IPS-18c (cell line): ENCODE data around the gene POPDC3.

Source experiments
- H3K4me3 ChIP-seq: 2 replicates; pipeline ENCODE4 v1.7.0; 2013; ENCODE audit warnings: low read depth, mild to moderate bottlenecking, low read length, moderate library complexity; ENCODE audit not compliant: insufficient read depth
- H3K9me3 ChIP-seq: one replicate; pipeline ENCODE4 v1.6.1; 2013; ENCODE audit warnings: mild to moderate bottlenecking, low read length, moderate library complexity; ENCODE audit not compliant: control insufficient read depth, insufficient read depth

The POPDC3 gene

GRCh38 chr6:105204331-105204730 lies 24.5 kb upstream of the POPDC3 start:
- Histone ChIP-seq H3K4me3 (no peak overlapping the region), H3K9me3 (no peaks in the 10 kb centered on the region)

- no peak overlapping the region for H3K4me3 ChIP-seq
- no peaks in the 10 kb centered on the region for H3K9me3 ChIP-seq
Measured at GRCh38 chr6:105202486-105202885, 22.7 kb upstream of the POPDC3 start.

GRCh38 chr6:105200133-105200730 lies 20.4 kb upstream of the POPDC3 start:
- H3K4me3 ChIP-seq, result no peak overlapping the region
- H3K9me3 ChIP-seq, result no peaks in the 10 kb centered on the region

GRCh38 chr6:105199711-105200110 lies 19.9 kb upstream of the POPDC3 start:
- Histone ChIP-seq H3K9me3 (no peaks in the 10 kb centered on the region), H3K4me3 (no peak overlapping the region)

- Histone ChIP-seq H3K4me3 (no peak overlapping the region), H3K9me3 (no peaks in the 10 kb centered on the region)
Measured at GRCh38 chr6:105196076-105196475, 16.3 kb upstream of the POPDC3 start.

GRCh38 chr6:105194591-105194990 lies 14.8 kb upstream of the POPDC3 start:
- H3K4me3 ChIP-seq, result no peak overlapping the region

GRCh38 chr6:105194106-105194505 lies 14.3 kb upstream of the POPDC3 start:
- no peak overlapping the region for H3K4me3 ChIP-seq

More at GRCh38 chr6:105194591-105194990, 14.8 kb upstream of the POPDC3 start:
- no peaks in the 10 kb centered on the region for H3K9me3 ChIP-seq

GRCh38 chr6:105193647-105194046 lies 13.8 kb upstream of the POPDC3 start:
- H3K9me3 ChIP-seq, result no peaks in the 10 kb centered on the region
- no peak overlapping the region for H3K4me3 ChIP-seq

More at GRCh38 chr6:105194106-105194505, 14.3 kb upstream of the POPDC3 start:
- H3K9me3 ChIP-seq, result no peaks in the 10 kb centered on the region

GRCh38 chr6:105192707-105193465 lies 13.1 kb upstream of the POPDC3 start:
- H3K9me3 ChIP-seq, result no peaks in the 10 kb centered on the region
- no peak overlapping the region for H3K4me3 ChIP-seq

GRCh38 chr6:105191351-105191750 lies 11.5 kb upstream of the POPDC3 start:
- Histone ChIP-seq H3K9me3 (no peaks in the 10 kb centered on the region), H3K4me3 (no peak overlapping the region)

- H3K4me3 ChIP-seq, result no peak overlapping the region
- H3K9me3 ChIP-seq, result no peaks in the 10 kb centered on the region
Measured at GRCh38 chr6:105189026-105189820, 9.4 kb upstream of the POPDC3 start.

- H3K9me3 ChIP-seq, result no peaks in the 10 kb centered on the region
- H3K4me3 ChIP-seq, result no peak overlapping the region
Measured at GRCh38 chr6:105188251-105188650, 8.4 kb upstream of the POPDC3 start.

- Histone ChIP-seq H3K9me3 (no peaks in the 10 kb centered on the region), H3K4me3 (no peak overlapping the region)
Measured at GRCh38 chr6:105186576-105186975, 6.8 kb upstream of the POPDC3 start.

- no peak overlapping the region for H3K4me3 ChIP-seq
- H3K9me3 ChIP-seq, result no peaks in the 10 kb centered on the region
Measured at GRCh38 chr6:105184921-105185320, 5.1 kb upstream of the POPDC3 start.

GRCh38 chr6:105181981-105182515 lies 2.2 kb upstream of the POPDC3 start:
- no peaks in the 10 kb centered on the region for H3K9me3 ChIP-seq

GRCh38 chr6:105178636-105179035 lies 1.2 kb downstream of the POPDC3 start:
- H3K4me3 ChIP-seq, result no peak overlapping the region
- no peaks in the 10 kb centered on the region for H3K9me3 ChIP-seq

More at GRCh38 chr6:105181981-105182515, 2.2 kb upstream of the POPDC3 start:
- H3K4me3 ChIP-seq, result no peak overlapping the region

GRCh38 chr6:105178110-105178509 lies 1.7 kb downstream of the POPDC3 start:
- Histone ChIP-seq H3K4me3 (no peak overlapping the region), H3K9me3 (no peaks in the 10 kb centered on the region)

- Histone ChIP-seq H3K9me3 (no peaks in the 10 kb centered on the region), H3K4me3 (no peak overlapping the region)
Measured at GRCh38 chr6:105177556-105177955, 2.3 kb downstream of the POPDC3 start.
